Lung (tissue), 16 donors: ENCODE measurements around the gene EIF3D. TPM values are rescaled to one million over a fixed set of nuclear protein-coding genes. Genes with fewer than 3 reads are reported as not detected.

ENCODE experiments used
- ATAC-seq: fragments of 200-7000 bp; cut with Tn5 transposase; one replicate; pipeline ENCODE4 v1.9.1; 2020; ENCODE audit warnings: moderate number of reproducible peaks; ENCODE audit not compliant: insufficient read depth, low FRiP score
- DNase-seq, 3 donors: peaks; one replicate each; pipeline ENCODE4 v3.0.0-alpha.2; 2013 to 2017
- H3K27ac ChIP-seq, 2 donors: one replicate each; pipeline ENCODE4 v1.5.1; 2013; ENCODE audit warnings: mild to moderate bottlenecking in 2 of 2, moderate library complexity in 2 of 2, control low read depth in 1 of 2, inconsistent platforms in 1 of 2, low read depth in 1 of 2, low read length in 1 of 2
- H3K27me3 ChIP-seq, 3 donors: one replicate each; pipeline ENCODE4 v1.5.1; 2013; ENCODE audit warnings: low read length in 2 of 3; ENCODE audit not compliant: control insufficient read depth in 3 of 3, insufficient read depth in 3 of 3
- H3K36me3 ChIP-seq, 4 donors: one replicate each; pipeline ENCODE4 v1.5.1; 2013; ENCODE audit warnings: low read length in 4 of 4, mild to moderate bottlenecking in 1 of 4, moderate library complexity in 1 of 4; ENCODE audit not compliant: control insufficient read depth in 4 of 4, insufficient read depth in 4 of 4
- H3K4me1 ChIP-seq, 5 donors: one replicate each; pipeline ENCODE4 v1.5.1; 2013; ENCODE audit warnings: low read length in 5 of 5, mild to moderate bottlenecking in 2 of 5, moderate library complexity in 1 of 5; ENCODE audit not compliant: control insufficient read depth in 5 of 5, insufficient read depth in 5 of 5
- H3K4me3 ChIP-seq: one replicate; pipeline ENCODE4 v1.5.1; 2013; ENCODE audit warnings: mild to moderate bottlenecking, control low read depth, moderate library complexity
- H3K9ac ChIP-seq, 2 donors: one replicate each; pipeline ENCODE4 v1.5.1; 2013; ENCODE audit warnings: low read length in 2 of 2, control low read depth in 1 of 2; ENCODE audit not compliant: insufficient read depth in 1 of 2
- H3K9me3 ChIP-seq, 4 donors: one replicate each; pipeline ENCODE4 v1.5.1; 2013; ENCODE audit warnings: low read length in 3 of 4, mild to moderate bottlenecking in 1 of 4, moderate library complexity in 1 of 4; ENCODE audit not compliant: control insufficient read depth in 4 of 4, insufficient read depth in 3 of 4
- CTCF ChIP-seq: IDR thresholded peaks from 2 replicates; pipeline ENCODE4 v1.5.1; 2012; ENCODE audit warnings: mild to moderate bottlenecking; ENCODE audit errors: control extremely low read depth, extremely low read depth
- WGBS, 2 donors: extraction: QIAGEN DNeasy Blood & Tissue Kit; methylation state at CpG; one replicate each; pipeline ENCODE4 v1.1.7; 2013; 5-methylcytosine and 5-hydroxymethylcytosine counted together
- long read RNA-seq, 5 donors: transcript quantifications; one replicate each; lab custom pipeline, GENCODE V29; 2026
- polyA plus RNA-seq, 2 donors: library from polyadenylated mRNA; stranded (reverse); fragments of 200-250 nt; gene quantifications; one replicate each; pipeline ENCODE4 v1.2.1, GENCODE V29; 2013
- total RNA-seq, 2 donors: library from RNA; depleted of rRNA in 1 of 2; stranded (reverse); fragments of >200 nt in 1 of 2; gene quantifications; one replicate each; pipeline ENCODE4 v1.2.1, GENCODE V29; 2014 to 2021
- donor health status: control.
- donor health status: control.
- donor health status: Bipolar disorder and iron deficiency.
- donor health status: healthy.
- donor health status: DM: yes; HTN: yes; CAD: no.

The EIF3D gene
- total RNA-seq (100 to 1,000 TPM; 123 to 221 TPM), polyA plus RNA-seq (100 to 1,000 TPM; 171 to 176 TPM)
- long read RNA-seq, donor 1, transcript EIF3D-201 (15 exons, 2,155 nt), result major isoform, 53 of 138 reads
- long read RNA-seq, donor 1, transcript EIF3D-209 (3 exons, 887 nt), result minor isoform, 20 of 138 reads
- long read RNA-seq, donor 1, partial matches to known transcripts, result 44 of 138 reads
- long read RNA-seq, donor 1, other reads (novel, unspliced or antisense), result 16 of 138 reads
- long read RNA-seq, donor 2, transcript EIF3D-209 (3 exons, 887 nt), result minor isoform, 5 of 36 reads
- long read RNA-seq, donor 2, transcript EIF3D-201 (15 exons, 2,155 nt), result major isoform, 9 of 36 reads
- long read RNA-seq, donor 2, partial matches to known transcripts, result 22 of 36 reads
- long read RNA-seq, donor 2, other reads (novel, unspliced or antisense), result 0 of 36 reads
- long read RNA-seq, donor 3, transcript EIF3D-209 (3 exons, 887 nt), result minor isoform, 9 of 52 reads
- long read RNA-seq, donor 3, transcript EIF3D-201 (15 exons, 2,155 nt), result major isoform, 22 of 52 reads
- long read RNA-seq, donor 3, partial matches to known transcripts, result 15 of 52 reads
- long read RNA-seq, donor 3, other reads (novel, unspliced or antisense), result 6 of 52 reads
- long read RNA-seq, donor 4, transcript EIF3D-209 (3 exons, 887 nt), result major isoform, 10 of 49 reads
- long read RNA-seq, donor 4, transcript EIF3D-201 (15 exons, 2,155 nt), result minor isoform, 8 of 49 reads
- long read RNA-seq, donor 4, partial matches to known transcripts, result 28 of 49 reads
- long read RNA-seq, donor 4, other reads (novel, unspliced or antisense), result 0 of 49 reads
- long read RNA-seq, donor 5, transcript EIF3D-201 (15 exons, 2,155 nt), result major isoform, 59 of 135 reads
- long read RNA-seq, donor 5, transcript EIF3D-209 (3 exons, 887 nt), result minor isoform, 10 of 135 reads
- long read RNA-seq, donor 5, partial matches to known transcripts, result 57 of 135 reads
- long read RNA-seq, donor 5, other reads (novel, unspliced or antisense), result 7 of 135 reads

- DNase-seq, result peak; percentile 99 to 100 (median 99)
- TF ChIP-seq CTCF, result no peak
Measured at GRCh38 chr22:36528795-36529751, at the start of gene EIF3D. Gene EIF3D, minus strand, starts transcription at chr22:36529166. Its CDS starts 3,045 bp downstream, at chr22:36526121.

GRCh38 chr22:36578619-36579018 lies 49.7 kb upstream of the EIF3D start:
- WGBS, 2 donors, result 69 to 82% methylated on average over 7 of the region's 7 CpGs
- H3K27me3 ChIP-seq, result peaks cover 0 to 5% (median 3%) of the 10 kb centered on the region in 3 donors
- no peak overlapping the region for H3K27ac ChIP-seq

More at GRCh38 chr22:36528795-36529751, at the start of gene EIF3D:
- Histone ChIP-seq H3K9ac (peak within 1 kb of the TSS; percentile 94 to 95), H3K27ac (peak within 1 kb of the TSS; percentile 97 to 98), H3K27me3 (no peaks in the 10 kb centered on the region), H3K4me3 (peak within 1 kb of the TSS; percentile 54), H3K9me3 (no peaks in the 10 kb centered on the region), H3K36me3 (peaks cover 16 to 23% (median 22%) of the 10 kb centered on the region in 4 donors), H3K4me1 (peaks cover 0 to 11% (median 4%) of the 10 kb centered on the region in 5 donors)
- ATAC-seq, result peak; percentile 93
- WGBS, 2 donors, result 0 to 1% methylated on average over 82 of the region's 82 CpGs

More at GRCh38 chr22:36578619-36579018, 49.7 kb upstream of the EIF3D start:
- TF ChIP-seq CTCF, result no peak
- no peak for ATAC-seq
- Histone ChIP-seq H3K9me3 (no peaks in the 10 kb centered on the region), H3K9ac (no peak overlapping the region), H3K4me3 (no peak overlapping the region), H3K4me1 (no peaks in the 10 kb centered on the region), H3K36me3 (no peaks in the 10 kb centered on the region)
- DNase-seq, result no peak
